Heart left ventricle (tissue), 16 donors: Measurements from ENCODE around the gene CD8B. TPM values are rescaled to one million over a fixed set of nuclear protein-coding genes. Genes with fewer than 3 reads are reported as not detected.

Source experiments
- ATAC-seq, 4 donors: fragments of 200-7000 bp; cut with Tn5 transposase; one replicate each; pipeline ENCODE4 v1.9.1; 2020 to 2022; ENCODE audit warnings: moderate library complexity in 4 of 4, mild to moderate bottlenecking in 3 of 4, moderate number of reproducible peaks in 1 of 4
- DNase-seq, 5 donors: peaks; one replicate each; pipeline ENCODE4 v3.0.0-alpha.2; 2020
- H3K27ac ChIP-seq, 12 donors: fragments of 200-600 bp; sonication (generic) in 4 of 12; one replicate each; pipeline versions ENCODE4 v1.5.0 to v1.8.0; 2016 to 2022; ENCODE audit warnings: mild to moderate bottlenecking in 2 of 12
- H3K27me3 ChIP-seq, 9 donors: fragments of 200-600 bp; sonication (generic) in 2 of 9; one replicate each; pipeline versions ENCODE4 v1.5.1 to v1.8.0; 2016 to 2022; ENCODE audit warnings: mild to moderate bottlenecking in 3 of 9
- H3K36me3 ChIP-seq, 9 donors: fragments of 200-600 bp; sonication (generic) in 2 of 9; one replicate each; pipeline versions ENCODE4 v1.5.0 to v1.8.0; 2018 to 2022; ENCODE audit warnings: mild to moderate bottlenecking in 2 of 9
- H3K4me1 ChIP-seq, 12 donors: fragments of 200-600 bp; sonication (generic) in 4 of 12; one replicate each; pipeline versions ENCODE4 v1.5.0 to v1.8.0; 2016 to 2022; ENCODE audit warnings: mild to moderate bottlenecking in 3 of 12
- H3K4me3 ChIP-seq, 12 donors: fragments of 200-600 bp; sonication (generic) in 4 of 12; one replicate each; pipeline versions ENCODE4 v1.5.0 to v1.8.0; 2017 to 2022; ENCODE audit warnings: mild to moderate bottlenecking in 9 of 12, moderate library complexity in 4 of 12
- H3K9me3 ChIP-seq, 12 donors: fragments of 200-600 bp; sonication (generic) in 4 of 12; one replicate each; pipeline versions ENCODE4 v1.5.0 to v1.8.0; 2016 to 2022; ENCODE audit warnings: mild to moderate bottlenecking in 1 of 12
- POLR2A ChIP-seq, 2 donors: fragments of 450-650 bp; IDR thresholded peaks; one replicate each; pipeline ENCODE4 v1.6.1; 2017; ENCODE audit warnings: antibody characterized with exemption in 2 of 2, mild to moderate bottlenecking in 2 of 2, moderate library complexity in 2 of 2
- WGBS, 4 donors: extraction: QIAGEN DNeasy Blood & Tissue Kit in 2 of 4; methylation state at CpG; one replicate each; pipeline versions ENCODE4 v1.1.5 to v1.1.7; 2013 to 2018; 5-methylcytosine and 5-hydroxymethylcytosine counted together
- intact Hi-C, 10 donors: fragments of 100-400 bp; cut with DNase I; formaldehyde crosslinking; loops; one replicate each; pipeline versions ENCODE4 v1.11.1 to v1.14.2; 2022
- polyA plus RNA-seq, 2 donors: library from polyadenylated mRNA; stranded (reverse); fragments of 200-250 nt; gene quantifications; one replicate each; pipeline ENCODE4 v1.2.3, GENCODE V29; 2013
- total RNA-seq, 9 donors: library from RNA; depleted of rRNA in 2 of 9; stranded (reverse); fragments of >200 nt in 2 of 9; fragmentation: NEBNext Ultra II Directional in 3 of 9; extraction: Animal tissue kit (Norgen Biotek cat#: 25700) in 3 of 9; gene quantifications; one replicate each; pipeline versions ENCODE4 v1.1.0 to v1.2.4, GENCODE V29; 2016 to 2023
- TF ChIP-seq, protein P1 (sequence below), 12 donors: fragments of 200-600 bp; sonication (generic) in 4 of 12; IDR thresholded peaks; one replicate each; pipeline versions ENCODE4 v1.5.0 to v1.8.0; 2018 to 2022; ENCODE audit warnings: antibody characterized with exemption in 12 of 12, mild to moderate bottlenecking in 5 of 12
- donor health status: ischemic (EF 13 %, LVEDD 7.1; RV severe dilation, severe dysfunction).
- donor health status: healthy with polysubstance abuse.
- donor health status: DM: no; HTN: yes; CAD: no.
- donor health status: DM: no; HTN: no; CAD: no.
- donor health status: ischemic (EF 25% LVEDD 6.9; RV normal size, moderate dysfunction).
- donor health status: ischemic (EF 25% LVEDD 5.7; RV mildly dilated, moderate dysfunction).
- donor health status: healthy.
- donor health status: DM: yes; HTN: yes; CAD: no.
- donor health status: ischemic (EF 35%, LVEDD 5.7; RV mildly dilated, moderate dysfunction).
- donor health status: nonischemic (EF 11% LVEDD 7.7; RV severe dilation, severe dysfunction).
- donor health status: DM: yes; HTN: yes; CAD: no.
- donor health status: PGD.
- donor health status: ischemic (EF 29% LVEDD 5.4; RV normal size, mild dysfunction).
- donor health status: nonischemic (EF 23%, LVEDD 6.1; RV moderate dilation, normal function).

Gene CD8B
- total and polyA plus RNA-seq, 11 donors, result 0.21 to 4.0 (median 1.0) TPM; not detected in 7

DNA sequence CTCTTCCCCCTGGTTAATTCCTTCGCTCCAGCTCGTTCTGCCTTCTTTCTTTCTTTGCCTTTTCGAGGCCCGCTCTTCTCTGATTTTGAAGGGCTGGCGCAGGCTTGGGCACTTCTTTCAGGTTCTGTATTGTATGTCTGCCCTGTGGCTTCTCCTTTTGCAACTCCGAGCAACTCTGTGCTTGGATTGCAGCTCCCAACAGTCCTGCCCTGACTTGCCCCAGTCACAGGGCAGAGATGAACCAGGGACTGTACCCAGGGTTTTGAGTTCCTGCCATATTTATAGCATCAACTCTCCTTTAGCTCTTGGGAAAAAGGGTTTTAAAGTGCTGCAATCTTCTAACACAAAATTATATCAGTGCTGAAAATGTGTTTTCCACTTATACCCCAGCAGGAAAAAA is 39.8 kb downstream of the CD8B start:
- Histone ChIP-seq H3K4me3 (peak overlapping the region in 1 of 12 donors; percentile 5), H3K9me3 (peaks cover 0 to 17% (median 3%) of the 10 kb centered on the region in 12 donors), H3K27ac (peak overlapping the region in 1 of 12 donors; percentile 48), H3K36me3 (no peaks in the 10 kb centered on the region), H3K4me1 (no peaks in the 10 kb centered on the region), H3K27me3 (peaks cover 0 to 11% (median 0%) of the 10 kb centered on the region in 9 donors)
- TF ChIP-seq, protein P1, sequence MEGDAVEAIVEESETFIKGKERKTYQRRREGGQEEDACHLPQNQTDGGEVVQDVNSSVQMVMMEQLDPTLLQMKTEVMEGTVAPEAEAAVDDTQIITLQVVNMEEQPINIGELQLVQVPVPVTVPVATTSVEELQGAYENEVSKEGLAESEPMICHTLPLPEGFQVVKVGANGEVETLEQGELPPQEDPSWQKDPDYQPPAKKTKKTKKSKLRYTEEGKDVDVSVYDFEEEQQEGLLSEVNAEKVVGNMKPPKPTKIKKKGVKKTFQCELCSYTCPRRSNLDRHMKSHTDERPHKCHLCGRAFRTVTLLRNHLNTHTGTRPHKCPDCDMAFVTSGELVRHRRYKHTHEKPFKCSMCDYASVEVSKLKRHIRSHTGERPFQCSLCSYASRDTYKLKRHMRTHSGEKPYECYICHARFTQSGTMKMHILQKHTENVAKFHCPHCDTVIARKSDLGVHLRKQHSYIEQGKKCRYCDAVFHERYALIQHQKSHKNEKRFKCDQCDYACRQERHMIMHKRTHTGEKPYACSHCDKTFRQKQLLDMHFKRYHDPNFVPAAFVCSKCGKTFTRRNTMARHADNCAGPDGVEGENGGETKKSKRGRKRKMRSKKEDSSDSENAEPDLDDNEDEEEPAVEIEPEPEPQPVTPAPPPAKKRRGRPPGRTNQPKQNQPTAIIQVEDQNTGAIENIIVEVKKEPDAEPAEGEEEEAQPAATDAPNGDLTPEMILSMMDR (IDR thresholded peaks at IDR 0.05), result no peak
- TF ChIP-seq POLR2A (IDR thresholded peaks at IDR 0.05), result no peak
- DNase-seq (no peak), ATAC-seq (no peak)
- 90 to 93% (median 91%) methylated on average over 6 of the region's 6 CpGs for WGBS, 4 donors
- intact Hi-C loops, result no loop called here

DNA sequence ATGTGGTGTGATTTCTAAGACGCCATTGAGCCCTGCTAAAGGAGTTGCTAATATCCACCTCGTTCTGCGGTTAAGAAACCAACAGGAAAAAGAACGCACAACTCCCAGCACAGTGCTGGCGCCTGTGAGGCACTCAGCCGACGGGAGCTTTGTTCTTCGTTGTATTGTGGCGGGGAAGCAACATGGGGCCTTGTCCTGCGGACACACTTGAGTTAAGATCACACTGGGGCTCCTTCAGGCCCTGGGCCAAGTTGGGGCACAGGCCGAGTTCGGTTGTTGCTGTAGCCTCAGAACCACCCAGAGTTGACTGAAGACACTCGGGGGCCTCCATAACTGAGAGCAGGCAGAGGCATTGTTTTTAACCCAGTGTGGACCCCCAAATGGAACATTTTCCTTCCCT is 40.4 kb downstream of the CD8B start:
- Histone ChIP-seq H3K4me1 (no peaks in the 10 kb centered on the region), H3K27me3 (peaks cover 0 to 11% (median 0%) of the 10 kb centered on the region in 9 donors), H3K9me3 (peaks cover 0 to 17% (median 3%) of the 10 kb centered on the region in 12 donors), H3K4me3 (peak overlapping the region in 1 of 12 donors; percentile 5), H3K36me3 (no peaks in the 10 kb centered on the region), H3K27ac (peak overlapping the region in 1 of 12 donors; percentile 48)
- DNase-seq (no peak), ATAC-seq (no peak)
- intact Hi-C loops, result no loop called here
- 85 to 91% (median 88%) methylated on average over 13 of the region's 13 CpGs for WGBS, 4 donors
- TF ChIP-seq POLR2A (IDR thresholded peaks at IDR 0.05), result no peak
- TF ChIP-seq, protein P1 (IDR thresholded peaks at IDR 0.05), result no peak

GRCh38 chr2:86818957-86819356 is 42.7 kb downstream of the CD8B start:
- TF ChIP-seq, protein P1 (IDR thresholded peaks at IDR 0.05), result no peak
- TF ChIP-seq POLR2A (IDR thresholded peaks at IDR 0.05), result no peak
- Histone ChIP-seq H3K27ac (no peak overlapping the region), H3K4me3 (no peak overlapping the region), H3K9me3 (peaks cover 0 to 17% (median 3%) of the 10 kb centered on the region in 12 donors), H3K27me3 (peaks cover 0 to 19% (median 0%) of the 10 kb centered on the region in 9 donors), H3K4me1 (no peaks in the 10 kb centered on the region), H3K36me3 (no peaks in the 10 kb centered on the region)
- DNase-seq, result no peak
- 85 to 91% (median 90%) methylated on average over 2 of the region's 2 CpGs for WGBS, 4 donors
- no peak for ATAC-seq
- intact Hi-C loops, result no loop called here

DNA sequence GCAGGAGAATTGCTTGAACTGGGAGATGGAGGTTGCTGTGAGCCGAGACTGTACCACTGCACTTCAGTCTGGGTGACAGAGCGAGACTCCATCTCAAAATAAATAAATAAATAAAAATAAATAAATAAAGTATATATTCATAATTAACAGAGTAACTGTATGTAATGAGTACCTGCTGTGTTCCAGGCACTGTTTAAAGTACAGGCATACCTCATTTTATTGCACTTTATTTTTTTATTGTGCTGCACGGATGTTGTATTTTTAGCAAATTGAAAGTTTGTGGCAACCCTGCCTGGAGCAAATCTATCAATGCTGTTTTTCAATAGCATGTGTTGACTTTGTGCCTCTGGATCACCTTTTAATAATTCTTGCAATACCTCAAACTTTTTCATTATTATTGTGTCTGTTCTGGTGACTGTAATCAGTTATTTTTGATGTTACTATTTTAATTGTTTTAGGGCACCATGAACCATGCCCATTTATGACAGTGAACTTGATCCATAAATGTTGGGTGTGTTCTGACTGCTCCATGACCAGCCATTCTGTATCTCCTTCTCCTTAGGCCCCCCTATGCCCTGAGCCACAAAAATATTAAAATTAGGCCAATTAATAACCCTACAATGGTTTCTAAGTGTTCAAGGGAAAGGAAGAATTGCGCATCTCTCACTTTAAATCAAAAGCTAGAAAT is 43.4 kb downstream of the CD8B start:
- Histone ChIP-seq H3K36me3 (no peaks in the 10 kb centered on the region), H3K27me3 (peaks cover 0 to 26% (median 0%) of the 10 kb centered on the region in 9 donors), H3K4me3 (no peak overlapping the region), H3K9me3 (peaks cover 0 to 15% (median 3%) of the 10 kb centered on the region in 12 donors), H3K4me1 (no peaks in the 10 kb centered on the region), H3K27ac (no peak overlapping the region)
- intact Hi-C loops, result no loop called here
- DNase-seq (no peak), ATAC-seq (no peak)
- TF ChIP-seq POLR2A (IDR thresholded peaks at IDR 0.05), result no peak
- TF ChIP-seq, protein P1 (IDR thresholded peaks at IDR 0.05), result no peak
- WGBS, 4 donors, result 91 to 95% (median 93%) methylated on average over 4 of the region's 4 CpGs
